Erythroblast (primary cell): ENCODE measurements around the gene OR5AK2.

ENCODE experiments used
- GATA1 ChIP-seq: IDR thresholded peaks from 2 replicates; pipeline ENCODE4 v1.6.1; 2011; ENCODE audit warnings: low read depth, mild to moderate bottlenecking, control low read depth, low read length, moderate library complexity
- POLR2A ChIP-seq: IDR thresholded peaks from 2 replicates; pipeline ENCODE4 v1.6.1; 2011; ENCODE audit warnings: mild to moderate bottlenecking, low read length

DNA sequence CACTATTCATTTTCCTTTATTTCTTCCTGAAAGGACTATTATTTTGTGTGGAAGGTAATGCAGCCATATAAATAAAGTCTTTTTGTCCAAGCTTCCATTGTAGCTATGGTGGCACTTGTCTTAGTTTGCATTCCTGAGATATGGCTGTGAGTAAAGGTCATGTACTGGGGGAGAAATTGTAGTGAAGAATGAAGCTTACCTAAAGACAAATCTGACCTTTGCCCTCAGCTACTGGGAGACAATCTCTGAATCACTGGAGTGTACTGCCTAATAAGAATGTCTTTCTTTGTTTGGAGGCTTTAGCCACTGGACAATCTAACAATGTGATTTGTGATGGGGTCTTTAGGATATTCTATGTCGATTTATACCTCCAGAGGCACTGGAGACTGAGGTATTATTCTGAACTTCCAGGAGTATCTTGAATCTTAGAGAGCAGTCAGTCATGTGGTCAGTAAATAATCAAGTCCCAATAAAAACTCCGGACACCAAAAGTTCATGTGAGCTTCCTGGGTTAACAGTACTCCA lies 39.7 kb upstream of the OR5AK2 start:
- TF ChIP-seq POLR2A (no peak), GATA1 (no peak)
